H9 (cell line): Measurements from ENCODE around the gene SS18. TPM values are rescaled to one million over a fixed set of nuclear protein-coding genes. Genes with fewer than 3 reads are reported as not detected.

Experiments
- DNase-seq: peaks from one replicate; pipeline ENCODE4 v3.0.0-alpha.2; 2017
- H2AFZ ChIP-seq: one replicate; pipeline ENCODE4 v1.6.1; 2013; ENCODE audit warnings: mild to moderate bottlenecking, low read length, control low read depth, moderate library complexity
- H2AK5ac ChIP-seq: 2 replicates; pipeline ENCODE4 v1.6.1; 2013; ENCODE audit warnings: low read length, control low read depth, mixed read lengths; ENCODE audit not compliant: insufficient read length
- H2BK120ac ChIP-seq: one replicate; pipeline ENCODE4 v1.6.1; 2013; ENCODE audit warnings: low read depth, mild to moderate bottlenecking, low read length, control low read depth, inconsistent platforms; ENCODE audit not compliant: poor library complexity, severe bottlenecking
- H2BK12ac ChIP-seq: 2 replicates; pipeline ENCODE4 v1.6.1; 2013; ENCODE audit warnings: low read length, control low read depth, mixed read lengths, low read depth; ENCODE audit not compliant: insufficient read length
- H2BK15ac ChIP-seq: 2 replicates; pipeline ENCODE4 v1.6.1; 2013; ENCODE audit warnings: low read depth, low read length, control low read depth
- H2BK20ac ChIP-seq: one replicate; pipeline ENCODE4 v1.6.1; 2013; ENCODE audit warnings: low read depth, mild to moderate bottlenecking, low read length, control low read depth, inconsistent platforms; ENCODE audit not compliant: poor library complexity, severe bottlenecking
- H2BK5ac ChIP-seq: 2 replicates; pipeline ENCODE4 v1.6.1; 2013; ENCODE audit warnings: low read length, control low read depth, mixed read lengths; ENCODE audit not compliant: insufficient read length
- H3K14ac ChIP-seq: 2 replicates; pipeline ENCODE4 v1.6.1; 2013; ENCODE audit warnings: low read length, control low read depth; ENCODE audit not compliant: insufficient read depth
- H3K18ac ChIP-seq: 2 replicates; pipeline ENCODE4 v1.6.1; 2013; ENCODE audit warnings: low read depth, mild to moderate bottlenecking, mixed read lengths, low read length, control low read depth; ENCODE audit not compliant: insufficient read length
- H3K23ac ChIP-seq: 2 replicates; pipeline ENCODE4 v1.6.1; 2013; ENCODE audit warnings: low read length, control low read depth, mixed read lengths, low read depth; ENCODE audit not compliant: insufficient read length
- H3K23me2 ChIP-seq: 2 replicates; pipeline ENCODE4 v1.6.1; 2013; ENCODE audit warnings: low read depth, mild to moderate bottlenecking, mixed read lengths, low read length, control low read depth; ENCODE audit not compliant: insufficient read length, poor library complexity, severe bottlenecking
- H3K27ac ChIP-seq: 2 replicates; pipeline ENCODE4 v1.5.1; 2013; ENCODE audit warnings: low read length, control low read depth, mixed read lengths, low read depth; ENCODE audit not compliant: insufficient read length
- H3K27me3 ChIP-seq: 2 replicates; pipeline ENCODE4 v1.6.1; 2013; ENCODE audit warnings: low read length, control low read depth, inconsistent platforms; ENCODE audit not compliant: insufficient read depth
- H3K4ac ChIP-seq: 2 replicates; pipeline ENCODE4 v1.6.1; 2013; ENCODE audit warnings: low read depth, mild to moderate bottlenecking, control low read depth, inconsistent platforms, low read length, moderate library complexity
- H3K4me1 ChIP-seq: 2 replicates; pipeline ENCODE4 v1.6.1; 2013; ENCODE audit warnings: low read length, control low read depth, inconsistent platforms; ENCODE audit not compliant: insufficient read depth
- H3K4me2 ChIP-seq: 2 replicates; pipeline ENCODE4 v1.6.1; 2013; ENCODE audit warnings: low read length, control low read depth, mixed read lengths; ENCODE audit not compliant: insufficient read length, insufficient read depth
- H3K56ac ChIP-seq: 2 replicates; pipeline ENCODE4 v1.6.1; 2013; ENCODE audit warnings: low read depth, mild to moderate bottlenecking, mixed read lengths, low read length, control low read depth; ENCODE audit not compliant: insufficient read length
- H3K79me1 ChIP-seq: 2 replicates; pipeline ENCODE4 v1.6.1; 2013; ENCODE audit warnings: low read depth, mild to moderate bottlenecking, moderate library complexity, low read length, control low read depth, inconsistent platforms; ENCODE audit not compliant: insufficient read depth, poor library complexity, severe bottlenecking
- H3K79me2 ChIP-seq: 2 replicates; pipeline ENCODE4 v1.6.1; 2013; ENCODE audit warnings: low read length, control low read depth, inconsistent platforms; ENCODE audit not compliant: insufficient read depth
- H3K9ac ChIP-seq: 2 replicates; pipeline ENCODE4 v1.6.1; 2013; ENCODE audit warnings: low read length, control low read depth, mixed read lengths; ENCODE audit not compliant: insufficient read length; ENCODE audit errors: extremely low read depth
- H3K9me3 ChIP-seq: one replicate; pipeline ENCODE4 v1.6.1; 2013; ENCODE audit warnings: low read depth, low read length, inconsistent platforms; ENCODE audit not compliant: control insufficient read depth
- H3T11ph ChIP-seq: one replicate; pipeline ENCODE4 v1.6.1; 2013; ENCODE audit warnings: mild to moderate bottlenecking, low read length, control low read depth, inconsistent platforms
- H4K20me1 ChIP-seq: one replicate; pipeline ENCODE4 v1.6.1; 2013; ENCODE audit not compliant: control insufficient read depth, insufficient read length, insufficient read depth
- H4K5ac ChIP-seq: 2 replicates; pipeline ENCODE4 v1.6.1; 2013; ENCODE audit warnings: low read depth, mild to moderate bottlenecking, mixed read lengths, low read length, control low read depth; ENCODE audit not compliant: insufficient read length
- H4K8ac ChIP-seq: replicated peaks from 2 replicates; pipeline ENCODE4 v1.6.1; 2013; ENCODE audit warnings: low read length, control low read depth, mixed read lengths, low read depth; ENCODE audit not compliant: insufficient read length
- H4K91ac ChIP-seq: 2 replicates; pipeline ENCODE4 v1.6.1; 2013; ENCODE audit warnings: low read depth, mild to moderate bottlenecking, moderate library complexity, mixed read lengths, low read length, control low read depth; ENCODE audit not compliant: insufficient read length
- H3K27ac Mint-ChIP-seq, 3 experiments: 2 replicates in 2 of 3; 3 replicates in 1 of 3; pipeline ENCODE4 v1.8.0; 2020 to 2021; ENCODE audit warnings: mixed read lengths in 3 of 3, mild to moderate bottlenecking in 1 of 3, moderate library complexity in 1 of 3
- H3K27me3 Mint-ChIP-seq: 2 replicates; pipeline ENCODE4 v1.8.0; 2021; ENCODE audit warnings: low read depth, mild to moderate bottlenecking, moderate library complexity, mixed read lengths
- H3K36me3 Mint-ChIP-seq, 3 experiments: 2 replicates in 2 of 3; 3 replicates in 1 of 3; pipeline ENCODE4 v1.8.0; 2020 to 2021; ENCODE audit warnings: low read depth in 3 of 3, mixed read lengths in 3 of 3; ENCODE audit not compliant: insufficient read depth in 1 of 3
- H3K4me1 Mint-ChIP-seq, 2 experiments: 2 replicates each; pipeline ENCODE4 v1.8.0; 2020; ENCODE audit warnings: mixed read lengths in 2 of 2
- H3K4me3 Mint-ChIP-seq, 2 experiments: 2 replicates in 1 of 2; 3 replicates in 1 of 2; pipeline ENCODE4 v1.8.0; 2020 to 2021; ENCODE audit warnings: mild to moderate bottlenecking in 2 of 2, mixed read lengths in 2 of 2, moderate library complexity in 1 of 2
- H3K9me3 Mint-ChIP-seq, 2 experiments: 2 replicates in 1 of 2; 3 replicates in 1 of 2; pipeline ENCODE4 v1.8.0; 2020; ENCODE audit warnings: mild to moderate bottlenecking in 2 of 2, mixed read lengths in 2 of 2, moderate library complexity in 1 of 2
- total RNA-seq: library from RNA; stranded (reverse); gene quantifications from 2 replicates; pipeline ENCODE4 v1.2.1, GENCODE V29; 2021
- TF ChIP-seq, protein P1 (sequence below): fragments of 200-600 bp; sonication (generic); conservative IDR thresholded peaks from 3 replicates; pipeline ENCODE4 v1.8.0; 2021; ENCODE audit warnings: antibody characterized with exemption, mild to moderate bottlenecking

The SS18 gene
- total RNA-seq, 1 experiment from 2014 or later, result 87.9 TPM

DNA sequence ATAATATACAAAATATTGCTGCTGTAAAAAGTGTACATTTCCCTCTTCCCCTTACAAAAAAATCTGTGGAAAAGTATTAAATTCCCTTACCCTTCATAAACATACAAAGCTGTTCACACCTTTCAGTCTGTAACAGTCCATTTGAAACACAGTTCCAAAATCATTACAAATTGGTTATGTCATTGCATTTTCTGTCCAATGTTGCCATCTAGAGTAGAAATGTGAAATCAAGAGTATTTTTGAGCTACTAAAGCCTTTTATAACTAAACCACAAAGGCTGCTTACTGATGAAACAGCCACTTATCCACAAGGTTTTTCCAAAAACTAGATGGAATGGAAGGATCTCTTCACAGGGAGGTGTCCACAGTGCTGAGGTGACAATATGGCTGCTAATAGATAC is 72.5 kb downstream of the SS18 start:
- H3K4me1 ChIP-seq, result no peaks in the 10 kb centered on the region
- H4K5ac ChIP-seq, result no peak overlapping the region
- H3K36me3 Mint-ChIP-seq, result peaks cover 10 to 51% (median 43%) of the 10 kb centered on the region in 3 experiments; a peak in 5 of 7 replicates
- H3K9ac ChIP-seq, result no peak overlapping the region
- H3K23me2 ChIP-seq, result no peaks in the 10 kb centered on the region
- H4K20me1 ChIP-seq, result no peaks in the 10 kb centered on the region
- no peak overlapping the region for H2BK12ac ChIP-seq
- H3K27ac ChIP-seq, result no peak overlapping the region
- H3K79me2 ChIP-seq, result no peaks in the 10 kb centered on the region
- no peaks in the 10 kb centered on the region for H3K9me3 ChIP-seq
- no peak for DNase-seq
- TF ChIP-seq, protein P1, sequence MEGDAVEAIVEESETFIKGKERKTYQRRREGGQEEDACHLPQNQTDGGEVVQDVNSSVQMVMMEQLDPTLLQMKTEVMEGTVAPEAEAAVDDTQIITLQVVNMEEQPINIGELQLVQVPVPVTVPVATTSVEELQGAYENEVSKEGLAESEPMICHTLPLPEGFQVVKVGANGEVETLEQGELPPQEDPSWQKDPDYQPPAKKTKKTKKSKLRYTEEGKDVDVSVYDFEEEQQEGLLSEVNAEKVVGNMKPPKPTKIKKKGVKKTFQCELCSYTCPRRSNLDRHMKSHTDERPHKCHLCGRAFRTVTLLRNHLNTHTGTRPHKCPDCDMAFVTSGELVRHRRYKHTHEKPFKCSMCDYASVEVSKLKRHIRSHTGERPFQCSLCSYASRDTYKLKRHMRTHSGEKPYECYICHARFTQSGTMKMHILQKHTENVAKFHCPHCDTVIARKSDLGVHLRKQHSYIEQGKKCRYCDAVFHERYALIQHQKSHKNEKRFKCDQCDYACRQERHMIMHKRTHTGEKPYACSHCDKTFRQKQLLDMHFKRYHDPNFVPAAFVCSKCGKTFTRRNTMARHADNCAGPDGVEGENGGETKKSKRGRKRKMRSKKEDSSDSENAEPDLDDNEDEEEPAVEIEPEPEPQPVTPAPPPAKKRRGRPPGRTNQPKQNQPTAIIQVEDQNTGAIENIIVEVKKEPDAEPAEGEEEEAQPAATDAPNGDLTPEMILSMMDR, result no peak
- H3K56ac ChIP-seq, result no peak overlapping the region
- H2BK120ac ChIP-seq, result no peak overlapping the region
- no peak overlapping the region for H3T11ph ChIP-seq
- H3K14ac ChIP-seq, result no peak overlapping the region
- no peak overlapping the region for H2AK5ac ChIP-seq
- H3K23ac ChIP-seq, result no peak overlapping the region
- no peak overlapping the region for H2BK15ac ChIP-seq
- H3K4me3 Mint-ChIP-seq, result no peak overlapping the region
- H3K27me3 ChIP-seq, result no peaks in the 10 kb centered on the region
- H3K4me1 Mint-ChIP-seq, result peaks cover 14 to 16% of the 10 kb centered on the region in 2 experiments
- no peak overlapping the region for H2BK5ac ChIP-seq
- H3K27me3 Mint-ChIP-seq, result no peaks in the 10 kb centered on the region
- H3K79me1 ChIP-seq, result no peaks in the 10 kb centered on the region
- H4K8ac ChIP-seq, result no peak overlapping the region
- no peak overlapping the region; a peak in 1 of 7 replicates for H3K27ac Mint-ChIP-seq
- no peak overlapping the region for H3K18ac ChIP-seq
- no peak overlapping the region for H2BK20ac ChIP-seq
- H3K4ac ChIP-seq, result no peak overlapping the region
- no peaks in the 10 kb centered on the region for H3K9me3 Mint-ChIP-seq
- H3K4me2 ChIP-seq, result no peak overlapping the region
- no peak overlapping the region for H2AFZ ChIP-seq
- H4K91ac ChIP-seq, result no peak overlapping the region
